Skeletal muscle satellite cell (primary cell): Measurements from ENCODE around the gene EFNA5.

Source experiments
- H3K27me3 ChIP-seq: 2 replicates; pipeline ENCODE4 v1.7.0; 2013; ENCODE audit warnings: low read length; ENCODE audit not compliant: control insufficient read depth, insufficient read depth
- H3K36me3 ChIP-seq: 2 replicates; pipeline ENCODE4 v1.7.0; 2013; ENCODE audit warnings: mild to moderate bottlenecking, control low read depth, low read length; ENCODE audit not compliant: insufficient read depth
- H3K4me1 ChIP-seq: 2 replicates; pipeline ENCODE4 v1.7.0; 2013; ENCODE audit warnings: low read length; ENCODE audit not compliant: control insufficient read depth, insufficient read depth
- H3K4me2 ChIP-seq: 2 replicates; pipeline ENCODE4 v1.7.0; 2013; ENCODE audit warnings: mild to moderate bottlenecking, low read length
- H3K4me3 ChIP-seq: 2 replicates; pipeline ENCODE4 v1.7.0; 2013; ENCODE audit warnings: low read length
- H3K9ac ChIP-seq: 2 replicates; pipeline ENCODE4 v1.7.0; 2013; ENCODE audit warnings: mild to moderate bottlenecking, low read depth, low read length, moderate library complexity
- H3K9me3 ChIP-seq: replicated peaks from 2 replicates; pipeline ENCODE4 v1.7.0; 2013; ENCODE audit warnings: mild to moderate bottlenecking, control low read depth, low read length

EFNA5 gene

GRCh38 chr5:107696080-107696479 lies 25.3 kb upstream of the EFNA5 start:
- Histone ChIP-seq H3K9me3 (no peaks in the 10 kb centered on the region), H3K9ac (no peak overlapping the region), H3K36me3 (no peaks in the 10 kb centered on the region), H3K27me3 (no peaks in the 10 kb centered on the region), H3K4me1 (peaks cover 8% of the 10 kb centered on the region), H3K4me2 (no peak overlapping the region), H3K4me3 (no peak overlapping the region)

GRCh38 chr5:107687937-107688336 lies 17.2 kb upstream of the EFNA5 start:
- Histone ChIP-seq H3K4me2 (no peak overlapping the region), H3K4me1 (no peaks in the 10 kb centered on the region), H3K36me3 (no peaks in the 10 kb centered on the region), H3K4me3 (no peak overlapping the region), H3K9me3 (no peaks in the 10 kb centered on the region), H3K27me3 (no peaks in the 10 kb centered on the region), H3K9ac (no peak overlapping the region)

DNA sequence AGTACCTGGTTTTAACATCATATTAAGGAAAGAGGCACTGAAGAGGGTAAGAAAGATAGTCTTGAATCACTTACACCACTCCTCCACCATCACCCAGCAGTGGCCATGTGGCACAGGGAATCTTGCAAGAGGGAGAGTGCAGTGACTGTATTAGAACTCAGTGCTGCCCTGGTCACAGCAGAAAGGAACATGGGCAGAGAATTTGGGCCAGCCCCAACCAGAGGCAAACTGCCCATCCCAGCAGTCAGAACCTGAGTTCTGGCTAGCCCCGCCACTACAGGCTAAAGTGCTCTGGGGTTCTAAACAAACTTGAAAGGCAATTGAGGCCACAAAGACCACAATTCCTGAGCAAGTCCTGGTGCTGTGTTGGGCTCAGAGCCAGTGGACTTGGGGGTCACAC lies 16.7 kb upstream of the EFNA5 start:
- Histone ChIP-seq H3K9ac (no peak overlapping the region), H3K36me3 (no peaks in the 10 kb centered on the region), H3K4me2 (no peak overlapping the region), H3K4me3 (no peak overlapping the region), H3K27me3 (no peaks in the 10 kb centered on the region), H3K4me1 (no peaks in the 10 kb centered on the region), H3K9me3 (no peaks in the 10 kb centered on the region)

DNA sequence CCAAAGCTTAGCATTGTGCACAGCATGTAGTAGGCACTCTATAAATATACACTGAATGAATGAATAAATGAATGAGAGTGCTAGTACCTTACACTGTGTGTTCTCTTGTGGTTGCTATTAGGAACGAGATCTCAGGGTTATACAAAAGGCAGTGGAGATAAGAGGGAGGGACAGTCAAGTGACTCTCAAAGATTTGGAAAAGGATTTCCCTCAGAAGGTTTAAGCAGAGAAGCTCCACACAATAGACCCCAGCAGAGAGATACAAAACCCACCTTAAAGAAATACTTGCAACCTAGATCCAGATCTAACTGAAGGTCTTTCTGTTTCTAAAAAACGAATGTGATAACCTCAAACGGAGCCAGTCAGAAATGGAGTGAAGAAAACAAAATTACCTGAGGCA lies 11.8 kb upstream of the EFNA5 start:
- Histone ChIP-seq H3K27me3 (no peaks in the 10 kb centered on the region), H3K4me3 (no peak overlapping the region), H3K4me1 (no peaks in the 10 kb centered on the region), H3K36me3 (no peaks in the 10 kb centered on the region), H3K9me3 (no peaks in the 10 kb centered on the region), H3K9ac (no peak overlapping the region), H3K4me2 (no peak overlapping the region)

GRCh38 chr5:107680799-107681198 lies 10.1 kb upstream of the EFNA5 start:
- no peaks in the 10 kb centered on the region for H3K36me3 ChIP-seq
- no peaks in the 10 kb centered on the region for H3K27me3 ChIP-seq
- H3K4me1 ChIP-seq = no peaks in the 10 kb centered on the region
- no peaks in the 10 kb centered on the region for H3K9me3 ChIP-seq
- no peak overlapping the region for H3K4me2 ChIP-seq
- no peak overlapping the region for H3K4me3 ChIP-seq
- no peak overlapping the region for H3K9ac ChIP-seq

GRCh38 chr5:107680099-107680498 lies 9.4 kb upstream of the EFNA5 start:
- Histone ChIP-seq H3K4me2 (no peak overlapping the region), H3K9me3 (no peaks in the 10 kb centered on the region), H3K4me1 (peaks cover 2% of the 10 kb centered on the region), H3K27me3 (no peaks in the 10 kb centered on the region), H3K36me3 (no peaks in the 10 kb centered on the region), H3K9ac (no peak overlapping the region), H3K4me3 (no peak overlapping the region)

DNA sequence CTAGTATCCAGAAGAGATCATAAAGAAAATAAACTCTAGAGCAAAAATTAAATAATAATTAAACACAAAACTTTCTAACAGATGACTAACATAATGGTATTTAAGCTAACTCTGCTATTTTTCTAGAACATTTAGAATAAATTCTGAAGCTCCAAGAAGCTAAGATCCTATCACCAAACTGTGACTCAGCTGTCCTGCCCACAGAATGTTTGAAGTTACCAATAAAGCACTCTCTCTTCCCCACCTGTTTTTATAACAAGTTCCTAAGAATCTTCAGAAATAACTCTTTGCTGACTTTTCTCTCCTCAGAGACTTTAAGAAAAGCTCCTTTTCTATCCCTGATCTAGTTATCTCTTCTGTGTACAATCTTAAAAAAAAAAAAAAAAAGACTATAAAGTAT lies 6.0 kb upstream of the EFNA5 start:
- H3K4me2 ChIP-seq = no peak overlapping the region
- H3K4me1 ChIP-seq = peaks cover 22% of the 10 kb centered on the region
- no peak overlapping the region for H3K4me3 ChIP-seq
- no peaks in the 10 kb centered on the region for H3K36me3 ChIP-seq
- no peaks in the 10 kb centered on the region for H3K27me3 ChIP-seq
- H3K9ac ChIP-seq = no peak overlapping the region
- H3K9me3 ChIP-seq = no peaks in the 10 kb centered on the region

- Histone ChIP-seq H3K27me3 (no peaks in the 10 kb centered on the region), H3K36me3 (no peaks in the 10 kb centered on the region), H3K4me1 (peaks cover 22% of the 10 kb centered on the region), H3K4me2 (no peak overlapping the region), H3K4me3 (no peak overlapping the region), H3K9ac (no peak overlapping the region), H3K9me3 (no peaks in the 10 kb centered on the region)
Observed at GRCh38 chr5:107675201-107675600, 4.5 kb upstream of the EFNA5 start.

DNA sequence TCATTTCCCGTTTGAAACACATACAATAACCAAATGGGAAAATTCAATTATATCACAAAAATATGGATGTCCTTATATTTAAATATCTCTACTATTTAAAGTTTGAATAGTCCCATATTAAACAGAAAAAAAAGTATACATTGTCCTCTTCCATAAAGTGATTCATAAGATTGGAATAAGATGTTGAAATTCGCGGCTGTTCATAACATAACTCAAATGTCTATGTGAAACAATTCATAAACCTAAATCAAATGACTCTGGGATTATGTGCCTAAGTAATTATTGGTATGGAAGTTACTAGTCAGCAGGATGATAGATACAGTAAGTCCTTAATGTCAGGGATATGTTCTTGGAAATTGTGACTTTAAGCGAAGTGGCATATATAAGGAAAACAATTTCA lies 3.9 kb upstream of the EFNA5 start:
- Histone ChIP-seq H3K36me3 (no peaks in the 10 kb centered on the region), H3K27me3 (no peaks in the 10 kb centered on the region)

DNA sequence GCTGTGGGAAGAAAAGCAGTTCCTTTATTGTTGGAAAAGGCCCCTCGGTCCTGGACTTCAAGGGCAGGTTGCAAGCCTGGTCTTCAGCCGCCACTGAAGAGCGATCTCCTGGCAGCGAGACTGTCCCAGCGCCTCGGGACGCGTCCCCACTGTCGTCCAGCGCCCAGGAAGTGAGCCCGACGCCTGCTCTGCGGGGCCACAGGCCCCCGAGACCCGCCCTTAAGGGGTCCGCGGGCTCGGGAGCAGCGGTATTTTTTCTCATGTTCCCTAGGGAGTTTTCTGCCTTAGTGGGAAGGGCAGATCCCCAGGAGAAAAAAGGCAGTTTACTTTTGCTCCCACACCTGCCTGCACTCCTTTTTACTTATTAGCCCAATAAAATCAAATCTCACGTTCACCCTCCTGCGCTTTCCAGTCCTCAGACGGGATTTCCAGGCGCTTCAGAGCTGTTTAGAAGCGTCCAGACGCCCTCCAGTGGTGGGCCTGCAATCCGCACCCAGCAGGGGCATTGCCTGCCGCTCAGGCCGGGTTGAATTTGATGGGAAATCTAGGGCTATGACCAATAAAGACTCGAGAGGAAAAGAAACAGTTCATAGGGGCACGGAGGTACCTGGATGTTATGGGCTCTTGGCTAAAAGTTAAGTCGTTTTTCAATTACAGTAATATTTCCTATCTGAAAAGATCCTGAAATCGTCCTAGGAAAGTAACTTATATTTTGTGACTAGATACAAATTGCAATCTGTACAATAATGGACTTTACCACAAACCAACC lies 2.8 kb upstream of the EFNA5 start:
- Histone ChIP-seq H3K4me1 (peaks cover 25% of the 10 kb centered on the region), H3K4me2 (peak overlapping the region; percentile 99), H3K27me3 (no peaks in the 10 kb centered on the region), H3K4me3 (peak overlapping the region; percentile 93), H3K9me3 (no peaks in the 10 kb centered on the region), H3K36me3 (no peaks in the 10 kb centered on the region), H3K9ac (peak overlapping the region; percentile 88)

More for the DNA sequence above, 3.9 kb upstream of the EFNA5 start:
- Histone ChIP-seq H3K4me2 (no peak overlapping the region), H3K4me3 (no peak overlapping the region), H3K9ac (no peak overlapping the region), H3K9me3 (no peaks in the 10 kb centered on the region), H3K4me1 (peaks cover 22% of the 10 kb centered on the region)

DNA sequence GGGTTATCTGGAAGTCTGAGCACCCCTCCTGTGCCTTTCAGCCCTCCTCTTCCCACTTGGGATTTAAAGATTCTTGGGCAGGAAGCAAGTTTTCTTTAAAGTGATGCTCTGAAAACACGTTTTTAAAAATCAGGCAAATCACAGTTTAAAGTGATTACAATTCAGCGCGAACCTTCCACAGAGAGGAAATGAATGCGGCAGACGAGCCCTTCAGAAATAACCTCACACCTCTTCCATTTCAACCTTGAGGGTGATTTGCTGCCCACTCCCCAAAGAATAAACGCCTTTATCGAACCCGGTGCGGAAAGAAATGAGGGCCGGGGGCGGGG lies 2.3 kb upstream of the EFNA5 start:
- H3K9ac ChIP-seq = peak overlapping the region; percentile 88
- H3K36me3 ChIP-seq = no peaks in the 10 kb centered on the region
- H3K4me1 ChIP-seq = peaks cover 30% of the 10 kb centered on the region
- peak overlapping the region; percentile 99 for H3K4me2 ChIP-seq
- H3K27me3 ChIP-seq = no peaks in the 10 kb centered on the region
- H3K9me3 ChIP-seq = no peaks in the 10 kb centered on the region
- peak overlapping the region; percentile 93 for H3K4me3 ChIP-seq

DNA sequence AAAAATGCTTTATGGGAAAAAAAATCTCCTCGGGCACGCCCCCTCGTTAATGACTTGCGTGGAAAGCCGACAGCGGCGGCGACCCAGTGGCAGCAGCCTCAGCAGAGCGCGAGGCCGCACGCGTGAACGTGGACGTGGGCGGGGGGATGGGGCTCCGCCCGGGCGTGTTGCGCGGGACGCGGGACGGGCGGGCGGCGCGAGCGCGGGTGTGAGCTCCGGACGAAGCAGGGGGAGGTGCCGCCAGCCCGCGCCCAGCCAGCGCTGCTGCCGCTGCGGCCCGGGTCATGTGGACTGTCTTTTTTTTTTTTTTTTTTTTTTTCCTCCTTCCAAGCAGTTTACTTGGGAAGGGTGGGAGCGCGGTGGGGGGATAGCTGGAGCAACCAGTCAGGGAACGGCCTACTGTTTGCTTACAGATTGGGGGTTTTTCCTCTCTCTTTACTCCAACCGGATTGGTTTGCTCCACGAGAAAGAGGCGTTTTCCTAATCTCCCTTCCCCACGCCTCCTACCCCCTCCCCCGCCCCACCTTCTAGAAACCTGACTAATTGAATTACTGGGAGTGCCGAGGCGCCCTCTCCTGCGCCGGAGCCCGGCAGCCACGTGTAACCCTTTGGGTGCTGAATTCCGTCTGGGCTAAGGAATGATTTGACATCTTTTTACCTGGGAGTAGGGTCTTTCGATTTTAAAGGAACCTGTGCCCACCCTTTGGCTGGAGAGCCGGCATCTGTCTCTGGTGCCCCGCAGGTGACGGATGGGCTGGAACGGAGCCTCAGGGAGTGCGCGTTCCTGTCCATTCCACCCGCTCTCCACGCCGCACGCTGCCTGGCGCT lies 1.7 kb upstream of the EFNA5 start:
- Histone ChIP-seq H3K4me3 (peak overlapping the region; percentile 93), H3K4me2 (peak overlapping the region; percentile 99), H3K27me3 (no peaks in the 10 kb centered on the region), H3K9me3 (no peaks in the 10 kb centered on the region), H3K36me3 (no peaks in the 10 kb centered on the region), H3K9ac (peak overlapping the region; percentile 88), H3K4me1 (peaks cover 30% of the 10 kb centered on the region)
